HUDEP-2 (cell line): ENCODE measurements around the gene PDE5A.
"Not testable (repeated sequence)": the region's sequence is repeated elsewhere in the genome, so short reads cannot be mapped to it uniquely, and the experiment has no call there.

Experiments
- DNase-seq, 76 experiments: peaks; one replicate each; lab custom pipeline; 2025; ENCODE audit not compliant: unreplicated experiment in 76 of 76; lab: John Stamatoyannopoulos, UW

The PDE5A gene

GRCh38 chr4:119646347-119647071 is 17.9 kb upstream of the PDE5A start:
- DNase-seq = no peak

GRCh38 chr4:119643306-119644042 is 14.9 kb upstream of the PDE5A start:
- DNase-seq = peak in 2 of 76 experiments; percentile 7 to 29

- no peak for DNase-seq
These were observed 13.2 kb upstream of the PDE5A start for GRCh38 chr4:119641765-119642164.

- no peak for DNase-seq
These were observed 9.8 kb upstream of the PDE5A start for GRCh38 chr4:119638359-119638758.

GRCh38 chr4:119636851-119637250 is 8.2 kb upstream of the PDE5A start:
- not testable (repeated sequence) for DNase-seq

GRCh38 chr4:119632216-119632615 is 3.6 kb upstream of the PDE5A start:
- no peak for DNase-seq

- no peak for DNase-seq
These were observed 503 bp upstream of the PDE5A start for GRCh38 chr4:119629142-119629471.

GRCh38 chr4:119627267-119628255 is 1.0 kb downstream of the PDE5A start:
- peak in 24 of 76 experiments; percentile 1 to 33 (median 9) for DNase-seq

- peak in 5 of 76 experiments; percentile 1 to 27 (median 7) for DNase-seq
These were observed 1.7 kb downstream of the PDE5A start for GRCh38 chr4:119626943-119627266.

GRCh38 chr4:119626420-119626819 is 2.2 kb downstream of the PDE5A start:
- DNase-seq = no peak

GRCh38 chr4:119625761-119626160 is 2.8 kb downstream of the PDE5A start:
- no peak for DNase-seq

GRCh38 chr4:119624356-119624755 is 4.2 kb downstream of the PDE5A start:
- no peak for DNase-seq

GRCh38 chr4:119623025-119623424 is 5.6 kb downstream of the PDE5A start:
- no peak for DNase-seq

- DNase-seq = no peak
These were observed 13.4 kb downstream of the PDE5A start for GRCh38 chr4:119615068-119615719.

- DNase-seq = no peak
These were observed 24.3 kb downstream of the PDE5A start for GRCh38 chr4:119604266-119604665.

GRCh38 chr4:119602366-119602765 is 26.2 kb downstream of the PDE5A start:
- DNase-seq = no peak

- no peak for DNase-seq
These were observed 30.1 kb downstream of the PDE5A start for GRCh38 chr4:119598521-119598920.

- no peak for DNase-seq
These were observed 31.2 kb downstream of the PDE5A start for GRCh38 chr4:119597377-119597776.

GRCh38 chr4:119593698-119594097 is 34.9 kb downstream of the PDE5A start:
- DNase-seq = no peak

GRCh38 chr4:119592830-119593229 is 35.8 kb downstream of the PDE5A start:
- no peak for DNase-seq

- no peak for DNase-seq
These were observed 39.4 kb downstream of the PDE5A start for GRCh38 chr4:119589165-119589564.
